ENCODE measurements around the gene LARP4.

DNA sequence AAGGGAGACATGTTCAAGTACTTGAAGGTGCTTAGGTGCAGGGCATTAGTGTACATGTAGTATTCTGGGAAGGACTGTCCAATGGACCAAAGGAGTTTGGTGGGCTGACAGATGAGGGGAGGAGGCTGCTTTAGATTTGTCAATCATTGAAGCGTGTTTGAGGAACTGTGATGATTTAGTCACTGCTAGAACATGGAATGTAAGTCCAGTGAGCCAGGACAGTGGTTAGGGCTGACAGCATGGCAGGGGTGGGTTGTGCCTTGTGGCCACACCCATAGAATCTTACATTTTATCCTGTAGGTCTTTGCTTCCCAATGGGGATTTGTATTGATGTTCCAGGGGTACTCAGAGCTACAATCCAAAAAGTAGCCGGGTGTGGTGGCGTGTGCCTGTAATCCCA lies 128.7 kb downstream of the LARP4 start:
- TF ChIP-seq POLR2AphosphoS5 (IDR thresholded peaks at IDR 0.05; ENCODE audit: low read depth, low read length) = no peak
- no peak for TF ChIP-seq TAF1 (IDR thresholded peaks at IDR 0.05; ENCODE audit: borderline replicate concordance, insufficient read depth, low read length)
- TF ChIP-seq SIN3A (IDR thresholded peaks at IDR 0.05; ENCODE audit: borderline replicate concordance, insufficient read depth, low read length) = no peak
- TF ChIP-seq REST (IDR thresholded peaks at IDR 0.05; ENCODE audit: insufficient read depth in 1 of 2, low read depth in 2 of 2, low read length in 2 of 2) = no peak
